Endodermal cell (in vitro differentiated cells): ENCODE measurements around the gene GPN1. TPM values are rescaled to one million over a fixed set of nuclear protein-coding genes. Genes with fewer than 3 reads are reported as not detected.
"Not testable (repeated sequence)": the region's sequence is repeated elsewhere in the genome, so short reads cannot be mapped to it uniquely, and the experiment has no call there.

Source experiments
- DNase-seq: peaks from one replicate; pipeline ENCODE4 v3.0.0-alpha.2; 2017
- H3K27ac ChIP-seq: 2 replicates; pipeline ENCODE4 v1.5.1; 2013; ENCODE audit warnings: mild to moderate bottlenecking, low read depth, low read length, moderate library complexity
- H3K27me3 ChIP-seq: 2 replicates; pipeline ENCODE4 v1.6.1; 2013; ENCODE audit warnings: mild to moderate bottlenecking, low read length, moderate library complexity; ENCODE audit not compliant: insufficient read depth, control insufficient read depth, poor library complexity, severe bottlenecking
- H3K36me3 ChIP-seq: 2 replicates; pipeline ENCODE4 v1.7.0; 2013; ENCODE audit warnings: mild to moderate bottlenecking, low read length, moderate library complexity; ENCODE audit not compliant: control insufficient read depth, insufficient read depth
- H3K4me1 ChIP-seq: one replicate; pipeline ENCODE4 v1.7.0; 2013; ENCODE audit warnings: low read length; ENCODE audit not compliant: control insufficient read depth, insufficient read depth
- H3K4me3 ChIP-seq: 2 replicates; pipeline ENCODE4 v1.5.1; 2013; ENCODE audit warnings: mild to moderate bottlenecking, low read length, moderate library complexity
- H3K9ac ChIP-seq: 2 replicates; pipeline ENCODE4 v1.6.1; 2013; ENCODE audit warnings: mild to moderate bottlenecking, low read length, moderate library complexity; ENCODE audit not compliant: poor library complexity, severe bottlenecking; ENCODE audit errors: extremely low read depth
- H3K9me3 ChIP-seq: 2 replicates; pipeline ENCODE4 v1.6.1; 2013; ENCODE audit warnings: mild to moderate bottlenecking, low read length, moderate library complexity; ENCODE audit not compliant: control insufficient read depth
- H3K27ac Mint-ChIP-seq: 2 replicates; pipeline ENCODE4 v1.8.0; 2020; ENCODE audit warnings: mixed read lengths
- H3K27me3 Mint-ChIP-seq: 2 replicates; pipeline ENCODE4 v1.8.0; 2021; ENCODE audit warnings: mild to moderate bottlenecking, mixed read lengths; ENCODE audit not compliant: insufficient read depth
- H3K36me3 Mint-ChIP-seq: 2 replicates; pipeline ENCODE4 v1.8.0; 2020; ENCODE audit warnings: low read depth, mixed read lengths
- H3K4me1 Mint-ChIP-seq: 2 replicates; pipeline ENCODE4 v1.8.0; 2020; ENCODE audit warnings: mixed read lengths
- H3K4me3 Mint-ChIP-seq: 2 replicates; pipeline ENCODE4 v1.8.0; 2020; ENCODE audit warnings: mild to moderate bottlenecking, moderate library complexity, mixed read lengths
- H3K9me3 Mint-ChIP-seq: 2 replicates; pipeline ENCODE4 v1.8.0; 2020; ENCODE audit warnings: mild to moderate bottlenecking, mixed read lengths
- CTCF ChIP-seq: fragments of 200-600 bp; sonication (generic); conservative IDR thresholded peaks from 2 replicates; pipeline ENCODE4 v1.5.0; 2021; ENCODE audit warnings: antibody characterized with exemption, mild to moderate bottlenecking
- WGBS, 2 experiments: methylation state at CpG; one replicate each; pipeline versions ENCODE4 v1.1.5 to v1.1.7; 2013; ENCODE audit warnings: missing lambda C conversion rate in 2 of 2, mixed read lengths in 1 of 2; ENCODE audit not compliant: insufficient coverage in 1 of 2, insufficient read length in 1 of 2; 5-methylcytosine and 5-hydroxymethylcytosine counted together
- total RNA-seq, 2 donors: library from RNA; stranded (reverse); fragmentation: NEBNext Ultra II Directional in 1 of 2; extraction: Animal tissue kit (Norgen Biotek cat#: 25700) in 1 of 2; gene quantifications; 2 replicates in 1 of 2; 3 replicates in 1 of 2; pipeline ENCODE4 v1.2.1, GENCODE V29; 2021

GPN1 gene
- total RNA-seq, 2 donors from 2014 or later = 49.6 to 51.5 TPM

- 56% methylated on average over 1 of the region's 1 CpG; no CpG with 5 or more reads in 1 of the 2 experiments for WGBS, 2 experiments
- Histone ChIP-seq H3K27ac (peak overlapping the region; percentile 59), H3K4me3 (peak overlapping the region; percentile 64), H3K4me1 (peaks cover 11% of the 10 kb centered on the region), H3K36me3 (peaks cover 73% of the 10 kb centered on the region), H3K27me3 (no peaks in the 10 kb centered on the region), H3K9me3 (no peaks in the 10 kb centered on the region), H3K9ac (peak overlapping the region; percentile 62)
- no peak for TF ChIP-seq CTCF
- no peak for DNase-seq
- Mint-ChIP-seq H3K27me3 (no peaks in the 10 kb centered on the region), H3K36me3 (peaks cover 60% of the 10 kb centered on the region), H3K27ac (peak overlapping the region; percentile 71), H3K4me1 (peaks cover 25% of the 10 kb centered on the region), H3K4me3 (no peak overlapping the region), H3K9me3 (no peaks in the 10 kb centered on the region)
Observed at GRCh38 chr2:27681841-27682240, 53.0 kb downstream of the GPN1 start.

- peak overlapping the region; percentile 59 for H3K27ac ChIP-seq
- H3K4me1 ChIP-seq = peaks cover 11% of the 10 kb centered on the region
- Mint-ChIP-seq H3K4me1 (peaks cover 25% of the 10 kb centered on the region), H3K27ac (peak overlapping the region; percentile 71), H3K36me3 (peaks cover 55% of the 10 kb centered on the region)
- not testable (repeated sequence) for H3K27me3 ChIP-seq, H3K9me3 Mint-ChIP-seq, H3K4me3 Mint-ChIP-seq, H3K9me3 ChIP-seq, H3K4me3 ChIP-seq, H3K27me3 Mint-ChIP-seq, DNase-seq
- peak overlapping the region; percentile 62 for H3K9ac ChIP-seq
- WGBS, 2 experiments = 92 to 95% methylated on average over 2 to 7 of the region's 7 CpGs
- H3K36me3 ChIP-seq = peaks cover 73% of the 10 kb centered on the region
Observed at GRCh38 chr2:27682334-27682771, 53.5 kb downstream of the GPN1 start.

- H3K27ac Mint-ChIP-seq = peak overlapping the region; percentile 90
- Histone ChIP-seq H3K27ac (no peak overlapping the region), H3K4me1 (peaks cover 11% of the 10 kb centered on the region), H3K9me3 (no peaks in the 10 kb centered on the region), H3K27me3 (no peaks in the 10 kb centered on the region), H3K36me3 (peaks cover 73% of the 10 kb centered on the region), H3K9ac (no peak overlapping the region), H3K4me3 (no peak overlapping the region)
- peaks cover 51% of the 10 kb centered on the region for H3K36me3 Mint-ChIP-seq
- H3K4me1 Mint-ChIP-seq = peaks cover 25% of the 10 kb centered on the region
- H3K4me3 Mint-ChIP-seq = no peak overlapping the region
- H3K27me3 Mint-ChIP-seq = no peaks in the 10 kb centered on the region
- H3K9me3 Mint-ChIP-seq = no peaks in the 10 kb centered on the region
- DNase-seq = peak; percentile 95
- 43 to 51% methylated on average over 6 to 9 of the region's 9 CpGs for WGBS, 2 experiments
- peak; percentile 100 for TF ChIP-seq CTCF
Observed at GRCh38 chr2:27683390-27684071, 54.7 kb downstream of the GPN1 start.

GRCh38 chr2:27685006-27685405 is 56.2 kb downstream of the GPN1 start:
- H3K4me3 ChIP-seq, H3K27ac Mint-ChIP-seq, H3K9me3 Mint-ChIP-seq, H3K9me3 ChIP-seq, H3K4me3 Mint-ChIP-seq, H3K27ac ChIP-seq, DNase-seq, H3K27me3 ChIP-seq, H3K9ac ChIP-seq, H3K27me3 Mint-ChIP-seq, H3K4me1 ChIP-seq: not testable (repeated sequence)
- peaks cover 20% of the 10 kb centered on the region for H3K4me1 Mint-ChIP-seq
- peaks cover 43% of the 10 kb centered on the region for H3K36me3 Mint-ChIP-seq
- 67% methylated on average over 1 of the region's 1 CpG; no CpG with 5 or more reads in 1 of the 2 experiments for WGBS, 2 experiments
- peaks cover 73% of the 10 kb centered on the region for H3K36me3 ChIP-seq
